ENCODE data around the gene TBC1D14.
A peak's percentile ranks its signal among the peaks of the same experiment; 100 is the strongest.
"Not testable (repeated sequence)": the region's sequence is repeated elsewhere in the genome, so short reads cannot be mapped to it uniquely, and the experiment has no call there.

TBC1D14 gene

GRCh38 chr4:6890358-6890757 is 19.3 kb upstream of the TBC1D14 start:
- TF ChIP-seq CTCF (IDR thresholded peaks at IDR 0.05): no peak
- no peak for DNase-seq (ENCODE audit: low spot score)
- no peak overlapping the region for H3K27ac ChIP-seq
- no peak overlapping the region for H3K4me3 ChIP-seq

GRCh38 chr4:6890971-6891370 is 18.7 kb upstream of the TBC1D14 start:
- DNase-seq (ENCODE audit: low spot score); H3K27ac ChIP-seq; H3K4me3 ChIP-seq: not testable (repeated sequence)

- H3K27ac ChIP-seq: peak overlapping the region in 1 of 2 donors; percentile 58
- no peak for TF ChIP-seq CTCF (IDR thresholded peaks at IDR 0.05)
- no peak for DNase-seq (ENCODE audit: low spot score)
- H3K4me3 ChIP-seq: peak overlapping the region; percentile 34
Measured at GRCh38 chr4:6891436-6892170, 18.0 kb upstream of the TBC1D14 start.

GRCh38 chr4:6892190-6892908 is 17.3 kb upstream of the TBC1D14 start:
- H3K4me3 ChIP-seq: peak overlapping the region; percentile 34
- DNase-seq (ENCODE audit: low spot score): no peak
- H3K27ac ChIP-seq: peak overlapping the region in 1 of 2 donors; percentile 58
- no peak for TF ChIP-seq CTCF (IDR thresholded peaks at IDR 0.05)

GRCh38 chr4:6892909-6893202 is 16.8 kb upstream of the TBC1D14 start:
- TF ChIP-seq CTCF (IDR thresholded peaks at IDR 0.05): no peak
- H3K27ac ChIP-seq: peak overlapping the region in 1 of 2 donors; percentile 58
- H3K4me3 ChIP-seq: no peak overlapping the region
- no peak for DNase-seq (ENCODE audit: low spot score)

GRCh38 chr4:6893449-6894085 is 16.1 kb upstream of the TBC1D14 start:
- TF ChIP-seq CTCF (IDR thresholded peaks at IDR 0.05): no peak
- Histone ChIP-seq H3K27ac (no peak overlapping the region), H3K4me3 (no peak overlapping the region)
- no peak for DNase-seq (ENCODE audit: low spot score)

GRCh38 chr4:6894086-6894478 is 15.5 kb upstream of the TBC1D14 start:
- no peak for DNase-seq (ENCODE audit: low spot score)
- TF ChIP-seq CTCF (IDR thresholded peaks at IDR 0.05): no peak
- H3K4me3 ChIP-seq: no peak overlapping the region
- no peak overlapping the region for H3K27ac ChIP-seq
